Testis (tissue), 2 donors: ENCODE results near the gene ERBB4.

Source experiments
- POLR2A ChIP-seq: fragments of 450-650 bp; IDR thresholded peaks from one replicate; pipeline ENCODE4 v1.6.1; 2017; ENCODE audit warnings: antibody characterized with exemption, mild to moderate bottlenecking, moderate library complexity
- TF ChIP-seq, protein P1 (sequence below), 3 experiments: fragments of 450-650 bp in 2 of 3; fragments of 200-600 bp in 1 of 3; sonication (generic) in 1 of 3; IDR thresholded peaks; one replicate each; pipeline ENCODE4 v1.5.1; 2016 to 2019; ENCODE audit warnings: antibody characterized with exemption in 3 of 3, mild to moderate bottlenecking in 2 of 3, moderate library complexity in 1 of 3

DNA sequence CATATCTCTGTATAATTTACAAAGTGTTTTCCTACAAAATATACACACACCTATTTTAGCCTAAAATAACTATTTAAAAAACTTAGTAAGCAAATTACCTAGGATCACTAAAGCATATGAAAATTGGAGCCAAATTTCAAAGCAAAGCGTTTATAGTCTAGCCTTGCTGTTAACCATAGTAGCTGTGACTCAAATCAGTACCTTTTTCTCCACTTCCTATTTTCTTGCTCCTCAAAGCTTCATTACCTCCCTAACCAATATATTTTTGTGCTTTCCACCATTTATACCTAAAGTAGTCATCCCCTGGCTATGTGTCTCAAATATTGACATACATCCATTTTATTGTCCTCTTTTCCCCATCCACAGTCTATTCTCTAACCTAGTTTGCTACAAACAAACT is 73.1 kb downstream of the ERBB4 start:
- no peak for TF ChIP-seq POLR2A
- TF ChIP-seq, protein P1, sequence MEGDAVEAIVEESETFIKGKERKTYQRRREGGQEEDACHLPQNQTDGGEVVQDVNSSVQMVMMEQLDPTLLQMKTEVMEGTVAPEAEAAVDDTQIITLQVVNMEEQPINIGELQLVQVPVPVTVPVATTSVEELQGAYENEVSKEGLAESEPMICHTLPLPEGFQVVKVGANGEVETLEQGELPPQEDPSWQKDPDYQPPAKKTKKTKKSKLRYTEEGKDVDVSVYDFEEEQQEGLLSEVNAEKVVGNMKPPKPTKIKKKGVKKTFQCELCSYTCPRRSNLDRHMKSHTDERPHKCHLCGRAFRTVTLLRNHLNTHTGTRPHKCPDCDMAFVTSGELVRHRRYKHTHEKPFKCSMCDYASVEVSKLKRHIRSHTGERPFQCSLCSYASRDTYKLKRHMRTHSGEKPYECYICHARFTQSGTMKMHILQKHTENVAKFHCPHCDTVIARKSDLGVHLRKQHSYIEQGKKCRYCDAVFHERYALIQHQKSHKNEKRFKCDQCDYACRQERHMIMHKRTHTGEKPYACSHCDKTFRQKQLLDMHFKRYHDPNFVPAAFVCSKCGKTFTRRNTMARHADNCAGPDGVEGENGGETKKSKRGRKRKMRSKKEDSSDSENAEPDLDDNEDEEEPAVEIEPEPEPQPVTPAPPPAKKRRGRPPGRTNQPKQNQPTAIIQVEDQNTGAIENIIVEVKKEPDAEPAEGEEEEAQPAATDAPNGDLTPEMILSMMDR (IDR thresholded peaks at IDR 0.05), result no peak
